ENCODE results near the gene PELI3.
"Not testable (repeated sequence)": the region's sequence is repeated elsewhere in the genome, so short reads cannot be mapped to it uniquely, and the experiment has no call there.

PELI3 gene

GRCh38 chr11:66448523-66448922, 18.2 kb upstream of the PELI3 start:
- DNase-seq (ENCODE audit: low read depth) = no peak

- no peak for DNase-seq (ENCODE audit: low read depth)
Measured at GRCh38 chr11:66450560-66450959, 16.1 kb upstream of the PELI3 start.

- DNase-seq (ENCODE audit: low read depth) = no peak
Measured at GRCh38 chr11:66451663-66452062, 15.0 kb upstream of the PELI3 start.

GRCh38 chr11:66454247-66454646, 12.5 kb upstream of the PELI3 start:
- no peak for DNase-seq (ENCODE audit: low read depth)

GRCh38 chr11:66454828-66455227, 11.9 kb upstream of the PELI3 start:
- DNase-seq (ENCODE audit: low read depth) = no peak

- no peak for DNase-seq (ENCODE audit: low read depth)
Measured at GRCh38 chr11:66457826-66458225, 8.9 kb upstream of the PELI3 start.

- no peak for DNase-seq (ENCODE audit: low read depth)
Measured at GRCh38 chr11:66459138-66459778, 7.4 kb upstream of the PELI3 start.

- no peak for DNase-seq (ENCODE audit: low read depth)
Measured at GRCh38 chr11:66462010-66462409, 4.7 kb upstream of the PELI3 start.

GRCh38 chr11:66462911-66463310, 3.8 kb upstream of the PELI3 start:
- no peak for DNase-seq (ENCODE audit: low read depth)

- not testable (repeated sequence) for DNase-seq (ENCODE audit: low read depth)
Measured at GRCh38 chr11:66464116-66464515, 2.6 kb upstream of the PELI3 start.

- DNase-seq (ENCODE audit: low read depth) = no peak
Measured at GRCh38 chr11:66464916-66465315, 1.8 kb upstream of the PELI3 start.

GRCh38 chr11:66465373-66466224, 1.1 kb upstream of the PELI3 start:
- no peak for DNase-seq (ENCODE audit: low read depth)

GRCh38 chr11:66467034-66467659, 442 bp downstream of the PELI3 start:
- no peak for DNase-seq (ENCODE audit: low read depth)

GRCh38 chr11:66467756-66468155, 1.1 kb downstream of the PELI3 start:
- no peak for DNase-seq (ENCODE audit: low read depth)

- no peak for DNase-seq (ENCODE audit: low read depth)
Measured at GRCh38 chr11:66468691-66469090, 2.0 kb downstream of the PELI3 start.

- DNase-seq (ENCODE audit: low read depth) = no peak
Measured at GRCh38 chr11:66469441-66469840, 2.7 kb downstream of the PELI3 start.

- no peak for DNase-seq (ENCODE audit: low read depth)
Measured at GRCh38 chr11:66470015-66470414, 3.3 kb downstream of the PELI3 start.

- no peak for DNase-seq (ENCODE audit: low read depth)
Measured at GRCh38 chr11:66471142-66471541, 4.4 kb downstream of the PELI3 start.

- DNase-seq (ENCODE audit: low read depth) = no peak
Measured at GRCh38 chr11:66472054-66472453, 5.3 kb downstream of the PELI3 start.

- no peak for DNase-seq (ENCODE audit: low read depth)
Measured at GRCh38 chr11:66473167-66473566, 6.5 kb downstream of the PELI3 start.

- DNase-seq (ENCODE audit: low read depth) = no peak
Measured at GRCh38 chr11:66473608-66474515, 7.2 kb downstream of the PELI3 start.
